B cell (primary cell): Measurements from ENCODE around the gene ST6GALNAC2. TPM values are rescaled to one million over a fixed set of nuclear protein-coding genes. Genes with fewer than 3 reads are reported as not detected.

Experiments
- ATAC-seq: fragments of 200-7000 bp; cut with Tn5 transposase; one replicate; pipeline ENCODE4 v1.10.0; 2021; ENCODE audit warnings: low read depth, mild to moderate bottlenecking, moderate number of reproducible peaks, moderate library complexity
- CTCF ChIA-PET: fragments of 350-600 bp; sonication (Branson Sonifier 250); formaldehyde crosslinking; loops from one replicate; lab custom pipeline; 2021; ENCODE audit warnings: antibody characterized with exemption, inconsistent platforms; lab: Charles Lee
- POLR2A ChIA-PET: fragments of 350-600 bp; sonication (Branson Sonifier 250); formaldehyde crosslinking; loops from one replicate; lab custom pipeline; 2021; ENCODE audit warnings: antibody characterized with exemption; lab: Charles Lee
- DNase-seq: peaks from one replicate; pipeline ENCODE4 v3.0.0; 2013
- H2AFZ ChIP-seq: 2 replicates; pipeline ENCODE4 v1.6.1; 2012; ENCODE audit warnings: mild to moderate bottlenecking, low read depth, low read length; ENCODE audit not compliant: insufficient read depth, poor library complexity, severe bottlenecking
- H3K27ac ChIP-seq, 2 donors: 1 replicate in 1 of 2; 2 replicates in 1 of 2; pipeline ENCODE4 v1.5.1; 2012 to 2013; ENCODE audit warnings: low read length in 2 of 2, mild to moderate bottlenecking in 2 of 2, moderate library complexity in 1 of 2
- H3K27me3 ChIP-seq, 4 experiments: fragments of 200-600 bp in 1 of 4; sonication (generic) in 1 of 4; replicated peaks in 1 of 4; 1 replicate in 2 of 4; 2 replicates in 2 of 4; pipeline versions ENCODE4 v1.6.1 to v1.7.0; 2013 to 2016; ENCODE audit warnings: low read length in 3 of 4, mild to moderate bottlenecking in 2 of 4, mixed read lengths in 1 of 4, moderate library complexity in 1 of 4; ENCODE audit not compliant: insufficient read depth in 4 of 4, control insufficient read depth in 3 of 4; ENCODE audit errors: control extremely low read depth in 1 of 4
- H3K36me3 ChIP-seq, 2 experiments: replicated peaks in 1 of 2; 1 replicate in 1 of 2; 2 replicates in 1 of 2; pipeline versions ENCODE4 v1.6.1 to v1.7.1; 2013; ENCODE audit warnings: low read length in 1 of 2; ENCODE audit not compliant: insufficient read depth in 2 of 2, control insufficient read depth in 1 of 2; ENCODE audit errors: control extremely low read depth in 1 of 2, extremely low read depth in 1 of 2
- H3K4me1 ChIP-seq, 2 donors: fragments of 200-600 bp in 1 of 2; sonication (generic) in 1 of 2; 1 replicate in 1 of 2; 2 replicates in 1 of 2; pipeline versions ENCODE4 v1.5.1 to v1.6.1; 2013 to 2017; ENCODE audit warnings: low read length in 2 of 2; ENCODE audit not compliant: control insufficient read depth in 2 of 2, insufficient read depth in 2 of 2
- H3K4me2 ChIP-seq: replicated peaks from 2 replicates; pipeline ENCODE3; 2012; ENCODE audit warnings: mild to moderate bottlenecking, low read depth, low read length; ENCODE audit not compliant: poor library complexity, severe bottlenecking
- H3K4me3 ChIP-seq, 5 experiments: fragments of 200-600 bp in 1 of 5; sonication (generic) in 1 of 5; 1 replicate in 3 of 5; 2 replicates in 2 of 5; pipeline versions ENCODE4 v1.5.1 to v1.7.0; 2011 to 2016; ENCODE audit warnings: low read length in 4 of 5, mild to moderate bottlenecking in 4 of 5, low read depth in 2 of 5, control low read depth in 1 of 5, moderate library complexity in 1 of 5; ENCODE audit not compliant: insufficient read depth in 1 of 5; ENCODE audit errors: control extremely low read depth in 1 of 5, extremely low read depth in 1 of 5
- H3K79me2 ChIP-seq: fragments of 200-600 bp; sonication (generic); one replicate; pipeline ENCODE4 v1.6.0; 2016; ENCODE audit warnings: low read length; ENCODE audit not compliant: control insufficient read depth, insufficient read depth
- H3K9ac ChIP-seq: fragments of 200-600 bp; sonication (generic); 2 replicates; pipeline ENCODE4 v1.6.1; 2017; ENCODE audit warnings: mild to moderate bottlenecking, low read length, moderate library complexity
- H3K9me3 ChIP-seq, 3 donors: one replicate each; pipeline versions ENCODE4 v1.6.1 to v1.7.1; 2013; ENCODE audit warnings: low read length in 2 of 3; ENCODE audit not compliant: control insufficient read depth in 2 of 3, insufficient read depth in 1 of 3; ENCODE audit errors: control extremely low read depth in 1 of 3
- H4K20me1 ChIP-seq: 2 replicates; pipeline ENCODE4 v1.6.0; 2012; ENCODE audit warnings: mild to moderate bottlenecking, low read length; ENCODE audit not compliant: insufficient read depth, control insufficient read depth, poor library complexity, severe bottlenecking
- H3K27ac Mint-ChIP-seq: one replicate; pipeline ENCODE4 v1.8.0; 2021; ENCODE audit warnings: mixed read lengths
- H3K27me3 Mint-ChIP-seq: one replicate; pipeline ENCODE4 v1.8.0; 2021; ENCODE audit warnings: mixed read lengths
- H3K4me1 Mint-ChIP-seq: one replicate; pipeline ENCODE4 v1.8.0; 2021; ENCODE audit warnings: mixed read lengths
- H3K4me3 Mint-ChIP-seq: one replicate; pipeline ENCODE4 v1.8.0; 2021; ENCODE audit warnings: mixed read lengths
- H3K9me3 Mint-ChIP-seq: one replicate; pipeline ENCODE4 v1.8.0; 2022; ENCODE audit warnings: mixed read lengths; ENCODE audit not compliant: insufficient read depth
- EZH2 ChIP-seq: IDR thresholded peaks from 2 replicates; pipeline ENCODE4 v1.6.1; 2012; ENCODE audit warnings: borderline replicate concordance, low read depth, mild to moderate bottlenecking, moderate library complexity, low read length; ENCODE audit not compliant: insufficient read depth, poor library complexity, severe bottlenecking
- WGBS: methylation state at CpG from one replicate; pipeline ENCODE4 v1.1.5; 2013; ENCODE audit warnings: missing lambda C conversion rate; ENCODE audit not compliant: insufficient coverage; 5-methylcytosine and 5-hydroxymethylcytosine counted together
- intact Hi-C: fragments of 100-400 bp; cut with micrococcal nuclease; formaldehyde crosslinking; loops from one replicate; pipeline ENCODE4 v1.10.0; 2022
- polyA plus RNA-seq: library from polyadenylated mRNA; depleted of rRNA; stranded (reverse); fragments of >200 nt; gene quantifications from 2 replicates; pipeline ENCODE4 v1.2.3, GENCODE V29; 2012
- total RNA-seq, 2 donors: library from RNA; stranded (reverse); fragments of 120-200 nt in 1 of 2; gene quantifications; 1 replicate in 1 of 2; 2 replicates in 1 of 2; pipeline versions ENCODE4 v1.2.3 to v1.2.4, GENCODE V29; 2013 to 2022
- TF ChIP-seq, protein P1 (sequence below): fragments of 200-600 bp; IDR thresholded peaks from one replicate; pipeline ENCODE4 v1.8.0; 2022; ENCODE audit warnings: antibody characterized with exemption, mild to moderate bottlenecking

Gene ST6GALNAC2
- total and polyA plus RNA-seq, 2 donors (not counting 1 experiment from before 2014, with no cell fraction given): 0.58 to 2.7 TPM

- Mint-ChIP-seq H3K27ac (no peak overlapping the region), H3K4me1 (no peaks in the 10 kb centered on the region), H3K9me3 (no peaks in the 10 kb centered on the region), H3K4me3 (no peak overlapping the region), H3K27me3 (peaks cover 51% of the 10 kb centered on the region)
- DNase-seq: no peak
- H3K9ac ChIP-seq: no peak overlapping the region
- no peaks in the 10 kb centered on the region for H4K20me1 ChIP-seq
- H3K4me3 ChIP-seq: no peak overlapping the region
- H3K27ac ChIP-seq: no peak overlapping the region
- H3K27me3 ChIP-seq: peaks cover 0 to 2% (median 0%) of the 10 kb centered on the region in 4 experiments
- ChIA-PET CTCF (interaction anchor here (0.6 to 4.5 kb wide), 3 partner anchors 26 to 268 kb away, joined by 3 to 20 read pairs (median 6); no protein-coding TSS in a partner anchor), POLR2A (no interaction called here)
- no peaks in the 10 kb centered on the region for H3K4me1 ChIP-seq
- H3K36me3 ChIP-seq: no peaks in the 10 kb centered on the region
- intact Hi-C loops: no loop called here
- H3K9me3 ChIP-seq: no peaks in the 10 kb centered on the region
- TF ChIP-seq EZH2: no peak
- TF ChIP-seq, protein P1, sequence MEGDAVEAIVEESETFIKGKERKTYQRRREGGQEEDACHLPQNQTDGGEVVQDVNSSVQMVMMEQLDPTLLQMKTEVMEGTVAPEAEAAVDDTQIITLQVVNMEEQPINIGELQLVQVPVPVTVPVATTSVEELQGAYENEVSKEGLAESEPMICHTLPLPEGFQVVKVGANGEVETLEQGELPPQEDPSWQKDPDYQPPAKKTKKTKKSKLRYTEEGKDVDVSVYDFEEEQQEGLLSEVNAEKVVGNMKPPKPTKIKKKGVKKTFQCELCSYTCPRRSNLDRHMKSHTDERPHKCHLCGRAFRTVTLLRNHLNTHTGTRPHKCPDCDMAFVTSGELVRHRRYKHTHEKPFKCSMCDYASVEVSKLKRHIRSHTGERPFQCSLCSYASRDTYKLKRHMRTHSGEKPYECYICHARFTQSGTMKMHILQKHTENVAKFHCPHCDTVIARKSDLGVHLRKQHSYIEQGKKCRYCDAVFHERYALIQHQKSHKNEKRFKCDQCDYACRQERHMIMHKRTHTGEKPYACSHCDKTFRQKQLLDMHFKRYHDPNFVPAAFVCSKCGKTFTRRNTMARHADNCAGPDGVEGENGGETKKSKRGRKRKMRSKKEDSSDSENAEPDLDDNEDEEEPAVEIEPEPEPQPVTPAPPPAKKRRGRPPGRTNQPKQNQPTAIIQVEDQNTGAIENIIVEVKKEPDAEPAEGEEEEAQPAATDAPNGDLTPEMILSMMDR: no peak
- no peak overlapping the region for H3K4me2 ChIP-seq
- H2AFZ ChIP-seq: no peak overlapping the region
- 8% methylated on average over 2 of the region's 2 CpGs for WGBS
- ATAC-seq: no peak
- no peaks in the 10 kb centered on the region for H3K79me2 ChIP-seq
Observed at GRCh38 chr17:76598004-76598439, 12.4 kb upstream of the ST6GALNAC2 start.

DNA sequence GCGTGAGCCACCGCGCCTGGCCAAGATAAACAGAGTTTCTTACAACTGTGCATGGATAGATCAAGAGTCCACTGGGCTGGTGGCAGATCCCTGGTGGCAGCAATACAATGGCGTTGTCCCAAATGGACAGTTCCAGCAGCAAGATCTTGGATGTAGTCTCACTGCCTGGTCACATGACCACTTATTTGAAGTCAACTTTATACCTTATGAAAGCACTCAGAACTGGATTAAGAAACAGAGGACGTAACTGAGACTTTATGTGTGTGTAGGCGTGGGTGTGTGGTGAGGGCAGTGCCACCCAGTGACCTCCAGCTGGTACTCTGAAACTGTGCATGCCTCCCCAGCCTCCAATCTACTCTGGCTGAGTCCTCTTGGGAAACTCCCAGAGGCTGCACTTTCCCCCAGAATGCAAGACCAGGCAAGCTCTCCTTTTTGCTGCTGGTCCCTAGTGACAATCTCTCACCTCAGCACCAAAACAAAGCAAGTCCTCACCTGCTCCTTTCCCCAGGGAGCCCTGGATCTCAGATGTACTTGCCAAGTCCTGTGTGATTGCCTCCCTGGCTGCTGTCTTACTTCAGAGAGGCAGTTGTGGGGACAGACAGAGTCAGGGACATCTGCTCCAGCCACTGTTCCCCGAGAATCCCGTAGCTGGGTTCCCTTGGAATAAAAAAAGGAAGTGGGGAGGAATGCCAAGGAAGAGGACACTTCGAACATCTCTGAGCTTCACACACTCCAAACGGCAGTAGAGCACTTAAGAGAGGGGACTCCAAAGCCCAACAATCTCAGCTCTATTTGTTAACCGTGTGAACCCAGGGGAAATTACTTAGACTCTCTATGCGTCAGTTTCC lies 11.7 kb upstream of the ST6GALNAC2 start:
- ChIA-PET CTCF (interaction anchor here (4.5 kb wide), 1 partner anchor 26 kb away, joined by 20 read pairs; no protein-coding TSS in a partner anchor), POLR2A (no interaction called here)
- Mint-ChIP-seq H3K27ac (no peak overlapping the region), H3K4me1 (no peaks in the 10 kb centered on the region), H3K9me3 (no peaks in the 10 kb centered on the region), H3K27me3 (peaks cover 46% of the 10 kb centered on the region), H3K4me3 (no peak overlapping the region)
- Histone ChIP-seq H3K27ac (no peak overlapping the region), H2AFZ (no peak overlapping the region), H3K36me3 (no peaks in the 10 kb centered on the region), H3K4me2 (no peak overlapping the region), H3K9ac (no peak overlapping the region), H3K79me2 (no peaks in the 10 kb centered on the region), H4K20me1 (no peaks in the 10 kb centered on the region), H3K27me3 (peaks cover 0 to 2% (median 0%) of the 10 kb centered on the region in 4 experiments), H3K9me3 (no peaks in the 10 kb centered on the region), H3K4me3 (no peak overlapping the region), H3K4me1 (no peaks in the 10 kb centered on the region)
- DNase-seq (no peak), ATAC-seq (no peak)
- intact Hi-C loops: no loop called here
- WGBS: 93% methylated on average over 4 of the region's 12 CpGs
- TF ChIP-seq EZH2: no peak
- TF ChIP-seq, protein P1: no peak
